ENCODE data around the gene GYPE. TPM values are rescaled to one million over a fixed set of nuclear protein-coding genes. Genes with fewer than 3 reads are reported as not detected.
"Not testable (repeated sequence)": the region's sequence is repeated elsewhere in the genome, so short reads cannot be mapped to it uniquely, and the experiment has no call there.

The GYPE gene
- total RNA-seq, 1 donor from 2014 or later, result 3.2 TPM

- H3K4me3 ChIP-seq; H3K27me3 ChIP-seq; H3K4me1 ChIP-seq; DNase-seq; H3K9me3 ChIP-seq; intact Hi-C loops (cut with DNase I); ATAC-seq; H3K36me3 ChIP-seq; H3K27ac ChIP-seq: not testable (repeated sequence)
Measured at GRCh38 chr4:143862716-143863115, 42.6 kb downstream of the GYPE start.

GRCh38 chr4:143858456-143858855 is 46.9 kb downstream of the GYPE start:
- ATAC-seq (no peak), DNase-seq (no peak)
- no peaks in the 10 kb centered on the region for H3K9me3 ChIP-seq
- H3K4me3 ChIP-seq, result no peak overlapping the region
- H3K36me3 ChIP-seq, result no peaks in the 10 kb centered on the region
- no peaks in the 10 kb centered on the region for H3K4me1 ChIP-seq
- intact Hi-C loops (cut with DNase I), result no loop called here
- TF ChIP-seq CTCF (IDR thresholded peaks at IDR 0.05), result no peak
- H3K27ac ChIP-seq, result no peak overlapping the region
- no peaks in the 10 kb centered on the region for H3K27me3 ChIP-seq

GRCh38 chr4:143857391-143858336 is 47.7 kb downstream of the GYPE start:
- H3K4me1 ChIP-seq; H3K4me3 ChIP-seq; H3K9me3 ChIP-seq; H3K36me3 ChIP-seq; ATAC-seq; intact Hi-C loops (cut with DNase I); H3K27ac ChIP-seq; DNase-seq; H3K27me3 ChIP-seq: not testable (repeated sequence)

GRCh38 chr4:143856017-143856557 is 49.3 kb downstream of the GYPE start:
- H3K36me3 ChIP-seq; H3K9me3 ChIP-seq; ATAC-seq; H3K4me1 ChIP-seq; DNase-seq; H3K27me3 ChIP-seq; H3K4me3 ChIP-seq; intact Hi-C loops (cut with DNase I); H3K27ac ChIP-seq: not testable (repeated sequence)

GRCh38 chr4:143854645-143855044 is 50.7 kb downstream of the GYPE start:
- ATAC-seq; intact Hi-C loops (cut with DNase I); H3K4me3 ChIP-seq; DNase-seq; H3K27ac ChIP-seq; H3K36me3 ChIP-seq; H3K4me1 ChIP-seq; H3K27me3 ChIP-seq; H3K9me3 ChIP-seq: not testable (repeated sequence)

GRCh38 chr4:143849296-143849695 is 56.1 kb downstream of the GYPE start:
- H3K27me3 ChIP-seq; ATAC-seq; H3K36me3 ChIP-seq; H3K9me3 ChIP-seq; H3K4me3 ChIP-seq; H3K27ac ChIP-seq; H3K4me1 ChIP-seq; DNase-seq; intact Hi-C loops (cut with DNase I): not testable (repeated sequence)

GRCh38 chr4:143843506-143843832 is 61.9 kb downstream of the GYPE start:
- H3K9me3 ChIP-seq, result not testable (repeated sequence)

GRCh38 chr4:143842624-143843505 is 62.5 kb downstream of the GYPE start:
- intact Hi-C loops (cut with DNase I); H3K27me3 ChIP-seq; H3K36me3 ChIP-seq; ATAC-seq; H3K4me1 ChIP-seq; DNase-seq; H3K4me3 ChIP-seq; H3K27ac ChIP-seq; H3K9me3 ChIP-seq: not testable (repeated sequence)

More at GRCh38 chr4:143843506-143843832, 61.9 kb downstream of the GYPE start:
- H3K4me1 ChIP-seq; DNase-seq; intact Hi-C loops (cut with DNase I); ATAC-seq; H3K27ac ChIP-seq; H3K36me3 ChIP-seq; H3K27me3 ChIP-seq; H3K4me3 ChIP-seq: not testable (repeated sequence)

- not testable (repeated sequence) for ATAC-seq, DNase-seq
Measured at GRCh38 chr4:143839413-143839812, 65.9 kb downstream of the GYPE start.

GRCh38 chr4:143834196-143834595 is 71.2 kb downstream of the GYPE start:
- not testable (repeated sequence) for DNase-seq

More at GRCh38 chr4:143839413-143839812, 65.9 kb downstream of the GYPE start:
- intact Hi-C loops (cut with DNase I); H3K4me1 ChIP-seq; H3K27me3 ChIP-seq; H3K36me3 ChIP-seq; H3K4me3 ChIP-seq; H3K27ac ChIP-seq; H3K9me3 ChIP-seq: not testable (repeated sequence)

GRCh38 chr4:143833676-143834075 is 71.7 kb downstream of the GYPE start:
- DNase-seq; ATAC-seq; H3K36me3 ChIP-seq; H3K27ac ChIP-seq; H3K9me3 ChIP-seq; H3K4me1 ChIP-seq; H3K27me3 ChIP-seq; H3K4me3 ChIP-seq; intact Hi-C loops (cut with DNase I): not testable (repeated sequence)

More at GRCh38 chr4:143834196-143834595, 71.2 kb downstream of the GYPE start:
- H3K4me3 ChIP-seq; H3K9me3 ChIP-seq; H3K27ac ChIP-seq; H3K36me3 ChIP-seq; intact Hi-C loops (cut with DNase I); H3K27me3 ChIP-seq; ATAC-seq; H3K4me1 ChIP-seq: not testable (repeated sequence)

- ATAC-seq; intact Hi-C loops (cut with DNase I); H3K36me3 ChIP-seq; H3K27ac ChIP-seq; DNase-seq; H3K9me3 ChIP-seq; H3K4me1 ChIP-seq; H3K4me3 ChIP-seq; H3K27me3 ChIP-seq: not testable (repeated sequence)
Measured at GRCh38 chr4:143830576-143830975, 74.8 kb downstream of the GYPE start.
